HepG2 (cell line): ENCODE measurements around the gene SCN8A. TPM values are rescaled to one million over a fixed set of nuclear protein-coding genes. Genes with fewer than 3 reads are reported as not detected.

Experiments
- ATAC-seq: fragments of 200-7000 bp; cut with Tn5 transposase; 3 replicates; pipeline ENCODE4 v1.9.1; 2020; ENCODE audit warnings: mild to moderate bottlenecking, moderate library complexity
- BruUV-seq: library from RNA; stranded (reverse); fragments of 400-500 nt; replicated peaks from 2 replicates; lab custom pipeline; 2021; lab: Mats Ljungman, UMichigan
- CTCF ChIA-PET: fragments of 300-600 bp; formaldehyde crosslinking; extraction: SDS; loops from one replicate; lab custom pipeline; 2021; ENCODE audit warnings: low total read pairs, inconsistent platforms, low intra/inter-chr PET ratio; lab: Yijun Ruan, JAX
- POLR2A ChIA-PET: fragments of 350-600 bp; sonication (Branson Sonifier 250); formaldehyde crosslinking; loops from one replicate; lab custom pipeline; 2020; ENCODE audit warnings: antibody characterized with exemption, inconsistent platforms; lab: Yijun Ruan, JAX
- DNase-seq: peaks from one replicate; pipeline ENCODE4 v3.0.0-alpha.2; 2015; ENCODE audit warnings: low spot score
- FAIRE-seq: peaks from 3 replicates; lab custom pipeline; 2011; peaks lifted over from hg19 to GRCh38; lab: Jason Lieb, UNC
- H2AFZ ChIP-seq: one replicate; pipeline ENCODE4 v1.6.1; 2011; ENCODE audit warnings: low read length, inconsistent platforms
- H3K27ac ChIP-seq: fragments of 300-600 bp; 3 replicates; pipeline ENCODE4 v1.8.0; 2011; ENCODE audit warnings: mixed run types, mild to moderate bottlenecking, mixed read lengths, low read length, inconsistent platforms; ENCODE audit not compliant: insufficient read depth; ENCODE audit errors: extremely low read length
- H3K27me3 ChIP-seq, 2 experiments: fragments of 200-600 bp in 1 of 2; 2 replicates in 1 of 2; 3 replicates in 1 of 2; pipeline versions ENCODE4 v1.6.0 to v1.8.0; 2011; ENCODE audit warnings: low read length in 2 of 2, mild to moderate bottlenecking in 2 of 2, moderate library complexity in 2 of 2, inconsistent platforms in 1 of 2; ENCODE audit not compliant: insufficient read depth in 2 of 2, control insufficient read depth in 1 of 2
- H3K36me3 ChIP-seq, 2 experiments: fragments of 200-600 bp in 1 of 2; replicated peaks in 1 of 2; 2 replicates in 1 of 2; 3 replicates in 1 of 2; pipeline versions ENCODE4 v1.5.1 to v1.8.0; 2011; ENCODE audit warnings: low read length in 2 of 2, inconsistent platforms in 1 of 2; ENCODE audit not compliant: insufficient read depth in 2 of 2, control insufficient read depth in 1 of 2
- H3K4me1 ChIP-seq: 2 replicates; pipeline ENCODE4 v1.5.1; 2012; ENCODE audit warnings: low read length, inconsistent platforms; ENCODE audit not compliant: insufficient read depth
- H3K4me2 ChIP-seq: 2 replicates; pipeline ENCODE4 v1.6.0; 2011; ENCODE audit warnings: low read depth, low read length, inconsistent platforms
- H3K4me3 ChIP-seq, 3 experiments: fragments of 200-600 bp in 1 of 3; sonication (generic), shearing (Covaris generic) in 1 of 3; replicated peaks in 1 of 3; 2 replicates each; pipeline ENCODE4 v1.5.1; 2011 to 2016; ENCODE audit warnings: low read length in 3 of 3, inconsistent platforms in 2 of 3, low read depth in 2 of 3, mild to moderate bottlenecking in 2 of 3, control low read depth in 1 of 3, mixed read lengths in 1 of 3; ENCODE audit not compliant: insufficient read depth in 1 of 3
- H3K79me2 ChIP-seq: one replicate; pipeline ENCODE4 v1.6.1; 2011; ENCODE audit warnings: low read length, inconsistent platforms; ENCODE audit not compliant: insufficient read depth
- H3K9ac ChIP-seq: 2 replicates; pipeline ENCODE4 v1.6.0; 2011; ENCODE audit warnings: mild to moderate bottlenecking, low read depth, low read length, inconsistent platforms; ENCODE audit not compliant: insufficient read depth
- H3K9me3 ChIP-seq: 2 replicates; pipeline ENCODE4 v1.5.1; 2012; ENCODE audit warnings: mild to moderate bottlenecking, low read length
- H4K20me1 ChIP-seq: 2 replicates; pipeline ENCODE4 v1.6.0; 2011; ENCODE audit warnings: inconsistent platforms, mild to moderate bottlenecking, low read length, moderate library complexity; ENCODE audit not compliant: insufficient read depth
- KDM1A ChIP-seq: IDR thresholded peaks from 2 replicates; pipeline ENCODE4 v1.6.1; 2016; ENCODE audit warnings: missing compliant biosample characterization
- SPEN ChIP-seq: sonication (generic); formaldehyde crosslinking; IDR thresholded peaks from 2 replicates; pipeline ENCODE4 v1.5.1; 2020; ENCODE audit warnings: low read depth, mild to moderate bottlenecking, missing genetic modification reagents
- ZFP36 ChIP-seq: fragments of 150-350 bp; IDR thresholded peaks from 2 replicates; pipeline ENCODE4 v1.6.1; 2018; ENCODE audit warnings: borderline replicate concordance, low read length, low read depth; ENCODE audit not compliant: partially characterized antibody
- ZNF224 ChIP-seq: sonication (generic); formaldehyde crosslinking; IDR thresholded peaks from 2 replicates; pipeline ENCODE4 v1.5.0; 2020; ENCODE audit warnings: mild to moderate bottlenecking, missing genetic modification reagents
- ZNF674 ChIP-seq: sonication (generic); formaldehyde crosslinking; IDR thresholded peaks from 2 replicates; pipeline ENCODE4 v1.5.0; 2020; ENCODE audit warnings: low read depth, mild to moderate bottlenecking, missing genetic modification reagents
- WGBS: methylation state at CpG from one replicate; pipeline ENCODE4 v1.1.6; 2017; ENCODE audit warnings: low lambda C conversion rate; 5-methylcytosine and 5-hydroxymethylcytosine counted together
- in situ Hi-C: cut with HindIII; loops from 2 replicates; pipeline ENCODE4 v1.10.0; 2017; ENCODE audit warnings: low pct_unique_long_range_greater_than_20kb; ENCODE audit not compliant: extremely low pct_ligation_motif_present
- intact Hi-C: fragments of 100-400 bp; cut with micrococcal nuclease; formaldehyde crosslinking; loops from one replicate; pipeline ENCODE4 v1.10.0; 2022; ENCODE audit not compliant: unreplicated experiment
- polyA plus RNA-seq, 8 experiments: library from polyadenylated mRNA; depleted of rRNA in 3 of 8; stranded (reverse) in 7 of 8; unstranded in 1 of 8; fragments of >200 nt; fragmentation: Illumina TruSeq in 4 of 8; extraction: Trizol in 4 of 8; gene quantifications; 2 replicates each; pipeline versions ENCODE4 v1.2.1 to v1.2.3, GENCODE V29; 2011 to 2016; ENCODE audit warnings: low read depth in 4 of 8, missing spikeins in 1 of 8, mixed read lengths in 1 of 8; ENCODE audit not compliant: insufficient read depth in 1 of 8
- total RNA-seq, 5 experiments: library from RNA; depleted of rRNA; stranded (reverse); fragments of >200 nt; fragmentation: Illumina TruSeq; extraction: Trizol; gene quantifications; 2 replicates each; pipeline ENCODE4 v1.2.3, GENCODE V29; 2016; ENCODE audit warnings: low read depth in 1 of 5

SCN8A gene
- total and polyA plus RNA-seq, 2 of the 13 experiments (the other 11 are each of a cell fraction or from before 2014, with no cell fraction given) = 0.57 to 1.4 TPM

- Histone ChIP-seq H4K20me1 (no peaks in the 10 kb centered on the region), H3K9ac (no peak overlapping the region), H3K4me2 (no peak overlapping the region), H3K27me3 (no peaks in the 10 kb centered on the region), H2AFZ (no peak overlapping the region), H3K4me3 (no peak overlapping the region), H3K79me2 (no peaks in the 10 kb centered on the region), H3K4me1 (no peaks in the 10 kb centered on the region), H3K36me3 (no peaks in the 10 kb centered on the region), H3K9me3 (no peaks in the 10 kb centered on the region)
- CTCF ChIA-PET = no interaction called here
- no peak for ATAC-seq
- intact Hi-C loops = no loop called here
- BruUV-seq = no TSS peak
- no peak for DNase-seq
- WGBS = 51% methylated on average over 6 of the region's 6 CpGs
- in situ Hi-C loops = no loop called here
- FAIRE-seq = no peak
- TF ChIP-seq ZNF674 = no peak
- TF ChIP-seq, all 625 proteins: peak for 0
- no peak overlapping the region for H3K27ac ChIP-seq
- POLR2A ChIA-PET = no interaction called here
These were observed 197.8 kb downstream of the SCN8A start for GRCh38 chr12:51788876-51789275.

GRCh38 chr12:51792417-51792816 lies 201.4 kb downstream of the SCN8A start:
- WGBS = 85% methylated on average over 5 of the region's 5 CpGs

More at GRCh38 chr12:51792417-51792816, 201.4 kb downstream of the SCN8A start:
- intact Hi-C loops (no loop called here), in situ Hi-C loops (no loop called here)
- H3K79me2 ChIP-seq = no peaks in the 10 kb centered on the region
- no peak overlapping the region for H2AFZ ChIP-seq
- POLR2A ChIA-PET = no interaction called here
- no peaks in the 10 kb centered on the region for H3K36me3 ChIP-seq
- CTCF ChIA-PET = no interaction called here
- no peak for TF ChIP-seq ZFP36
- TF ChIP-seq ZNF224 (CRISPR knock-in tag) = no peak
- no peak for TF ChIP-seq KDM1A (CRISPR knock-in tag)
- no peak for TF ChIP-seq SPEN (CRISPR knock-in tag)
- TF ChIP-seq, all 625 proteins: peak for 0
- no TSS peak for BruUV-seq
- no peak overlapping the region for H3K9ac ChIP-seq
- H3K4me3 ChIP-seq = no peak overlapping the region
- H3K27ac ChIP-seq = no peak overlapping the region
- H4K20me1 ChIP-seq = no peaks in the 10 kb centered on the region
- H3K9me3 ChIP-seq = no peaks in the 10 kb centered on the region
- ATAC-seq (no peak), DNase-seq (no peak), FAIRE-seq (no peak)
- H3K27me3 ChIP-seq = no peaks in the 10 kb centered on the region
- H3K4me1 ChIP-seq = peaks cover 6% of the 10 kb centered on the region; the same call in 1 of the 2 replicates
- H3K4me2 ChIP-seq = no peak overlapping the region
